Transverse colon (tissue), 1 donor: ENCODE measurements around the gene SLC9A1.

Experiments used
- EP300 ChIP-seq: sonication (generic); formaldehyde crosslinking; IDR thresholded peaks from one replicate; pipeline ENCODE4 v1.6.1; 2017; ENCODE audit warnings: antibody characterized with exemption, low read depth
- POLR2A ChIP-seq: fragments of 450-650 bp; IDR thresholded peaks from one replicate; pipeline ENCODE4 v1.6.1; 2016; ENCODE audit warnings: antibody characterized with exemption, mild to moderate bottlenecking, moderate library complexity

DNA sequence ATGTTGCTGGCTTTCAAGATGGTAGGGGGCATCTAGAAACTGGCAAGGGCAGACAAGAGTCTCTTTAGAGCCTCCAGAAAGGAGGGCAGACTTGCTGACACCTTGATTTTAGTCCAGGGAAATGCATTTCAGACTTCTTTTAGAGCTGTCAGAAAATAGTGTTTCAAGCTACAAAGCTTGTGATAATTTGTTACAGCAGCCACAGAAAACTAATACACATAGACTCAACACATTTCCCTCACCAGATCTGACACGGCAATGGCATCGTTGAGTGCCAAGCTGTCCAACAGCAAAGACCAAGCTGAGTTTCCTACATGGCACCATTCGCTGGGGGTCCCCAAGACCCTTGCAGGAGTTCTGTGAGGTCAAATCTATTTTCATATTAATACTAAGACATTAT lies 62.0 kb downstream of the SLC9A1 start:
- TF ChIP-seq EP300 (no peak), POLR2A (no peak)
